Measurements from ENCODE around the gene BEST4.

The BEST4 gene

GRCh38 chr1:44829506-44830384, 41.8 kb upstream of the BEST4 start:
- Histone ChIP-seq H3K9me2 (replicated peaks; ENCODE audit: control insufficient read depth, low read length) (no peaks in the 10 kb centered on the region), H3K4me1 (ENCODE audit: control insufficient read depth, low read length) (no peaks in the 10 kb centered on the region), H3K4me3 (ENCODE audit: low read length) (no peak overlapping the region), H3K79me2 (ENCODE audit: control insufficient read depth, low read length) (no peaks in the 10 kb centered on the region), H4K20me1 (ENCODE audit: control insufficient read depth, insufficient read depth, low read depth, low read length) (no peaks in the 10 kb centered on the region), H3K27ac (ENCODE audit: low read depth, low read length) (no peak overlapping the region), H3F3A (ENCODE audit: control insufficient read depth, insufficient read depth) (no peaks in the 10 kb centered on the region), H3K36me3 (ENCODE audit: control insufficient read depth, low read length) (no peaks in the 10 kb centered on the region), H3K27me3 (ENCODE audit: control insufficient read depth, low read length) (no peaks in the 10 kb centered on the region; the same call in 1 of the 2 replicates), H3K9me3 (ENCODE audit: control insufficient read depth, insufficient read depth, low read length) (no peaks in the 10 kb centered on the region), H3K4me2 (ENCODE audit: low read length) (no peak overlapping the region)
- no peak for TF ChIP-seq EZH2phosphoT487 (IDR thresholded peaks at IDR 0.05; ENCODE audit: borderline replicate concordance, low read length)
- TF ChIP-seq CTCF (IDR thresholded peaks at IDR 0.05; ENCODE audit: low read depth, low read length, poor library complexity, severe bottlenecking), result no peak

GRCh38 chr1:44828841-44829440, 41.0 kb upstream of the BEST4 start:
- no peaks in the 10 kb centered on the region for H3K4me1 ChIP-seq (ENCODE audit: control insufficient read depth, low read length)
- no peaks in the 10 kb centered on the region for H3K9me2 ChIP-seq (replicated peaks; ENCODE audit: control insufficient read depth, low read length)
- no peaks in the 10 kb centered on the region for H3K79me2 ChIP-seq (ENCODE audit: control insufficient read depth, low read length)
- no peaks in the 10 kb centered on the region for H3F3A ChIP-seq (ENCODE audit: control insufficient read depth, insufficient read depth)
- H3K4me3 ChIP-seq (ENCODE audit: low read length), result no peak overlapping the region
- H3K27me3 ChIP-seq (ENCODE audit: control insufficient read depth, low read length), result no peaks in the 10 kb centered on the region; the same call in 1 of the 2 replicates
- H4K20me1 ChIP-seq (ENCODE audit: control insufficient read depth, insufficient read depth, low read depth, low read length), result no peaks in the 10 kb centered on the region
- TF ChIP-seq EZH2phosphoT487 (IDR thresholded peaks at IDR 0.05; ENCODE audit: borderline replicate concordance, low read length) (no peak), CTCF (IDR thresholded peaks at IDR 0.05; ENCODE audit: low read depth, low read length, poor library complexity, severe bottlenecking) (no peak)
- no peaks in the 10 kb centered on the region for H3K9me3 ChIP-seq (ENCODE audit: control insufficient read depth, insufficient read depth, low read length)
- H3K36me3 ChIP-seq (ENCODE audit: control insufficient read depth, low read length), result no peaks in the 10 kb centered on the region
- H3K4me2 ChIP-seq (ENCODE audit: low read length), result no peak overlapping the region
- H3K27ac ChIP-seq (ENCODE audit: low read depth, low read length), result no peak overlapping the region

- no peaks in the 10 kb centered on the region for H3K4me1 ChIP-seq (ENCODE audit: control insufficient read depth, low read length)
- no peaks in the 10 kb centered on the region for H4K20me1 ChIP-seq (ENCODE audit: control insufficient read depth, insufficient read depth, low read depth, low read length)
- no peak overlapping the region for H3K27ac ChIP-seq (ENCODE audit: low read depth, low read length)
- H3K9me3 ChIP-seq (ENCODE audit: control insufficient read depth, insufficient read depth, low read length), result no peaks in the 10 kb centered on the region
- H3K27me3 ChIP-seq (ENCODE audit: control insufficient read depth, low read length), result no peaks in the 10 kb centered on the region; the same call in 1 of the 2 replicates
- no peaks in the 10 kb centered on the region for H3K79me2 ChIP-seq (ENCODE audit: control insufficient read depth, low read length)
- TF ChIP-seq EZH2phosphoT487 (IDR thresholded peaks at IDR 0.05; ENCODE audit: borderline replicate concordance, low read length) (no peak), CTCF (IDR thresholded peaks at IDR 0.05; ENCODE audit: low read depth, low read length, poor library complexity, severe bottlenecking) (no peak)
- no peaks in the 10 kb centered on the region for H3K9me2 ChIP-seq (replicated peaks; ENCODE audit: control insufficient read depth, low read length)
- no peak overlapping the region for H3K4me2 ChIP-seq (ENCODE audit: low read length)
- H3K4me3 ChIP-seq (ENCODE audit: low read length), result no peak overlapping the region
- H3K36me3 ChIP-seq (ENCODE audit: control insufficient read depth, low read length), result no peaks in the 10 kb centered on the region
- H3F3A ChIP-seq (ENCODE audit: control insufficient read depth, insufficient read depth), result no peaks in the 10 kb centered on the region
These were observed 40.2 kb upstream of the BEST4 start for GRCh38 chr1:44828003-44828651.

All from DOHH2 (cell line).